Activated CD8-positive, alpha-beta memory T cell treated with anti-CD3 and anti-CD28 coated beads, Interleukin-2, amount 50 U/mL, for 1 hour (primary cell): ENCODE results near the gene WLS.
"Not testable (repeated sequence)": the region's sequence is repeated elsewhere in the genome, so short reads cannot be mapped to it uniquely, and the experiment has no call there.

ENCODE experiments used
- DNase-seq: peaks from one replicate; pipeline ENCODE4 v3.0.0-alpha.2; 2020; ENCODE audit errors: extremely low read depth

The WLS gene

GRCh38 chr1:68198752-68199151 lies 33.6 kb downstream of the WLS start:
- DNase-seq: no peak

GRCh38 chr1:68197891-68198290 lies 34.4 kb downstream of the WLS start:
- no peak for DNase-seq

GRCh38 chr1:68197461-68197860 lies 34.9 kb downstream of the WLS start:
- DNase-seq: no peak

GRCh38 chr1:68196676-68197075 lies 35.6 kb downstream of the WLS start:
- DNase-seq: no peak

GRCh38 chr1:68191717-68192116 lies 40.6 kb downstream of the WLS start:
- no peak for DNase-seq

GRCh38 chr1:68188644-68189340 lies 43.5 kb downstream of the WLS start:
- no peak for DNase-seq

GRCh38 chr1:68188060-68188538 lies 44.2 kb downstream of the WLS start:
- DNase-seq: no peak

- no peak for DNase-seq
Observed at GRCh38 chr1:68185743-68186142, 46.6 kb downstream of the WLS start.

GRCh38 chr1:68183895-68184294 lies 48.4 kb downstream of the WLS start:
- no peak for DNase-seq

- DNase-seq: no peak
Observed at GRCh38 chr1:68181165-68181556, 51.2 kb downstream of the WLS start.

- no peak for DNase-seq
Observed at GRCh38 chr1:68180441-68181164, 51.7 kb downstream of the WLS start.

GRCh38 chr1:68178821-68179490 lies 53.4 kb downstream of the WLS start:
- no peak for DNase-seq

- no peak for DNase-seq
Observed at GRCh38 chr1:68175621-68176398, 56.5 kb downstream of the WLS start.

- DNase-seq: no peak
Observed at GRCh38 chr1:68174738-68175113, 57.6 kb downstream of the WLS start.

GRCh38 chr1:68173936-68174737 lies 58.2 kb downstream of the WLS start:
- no peak for DNase-seq

GRCh38 chr1:68173283-68173935 lies 58.9 kb downstream of the WLS start:
- no peak for DNase-seq

GRCh38 chr1:68171795-68172194 lies 60.5 kb downstream of the WLS start:
- DNase-seq: not testable (repeated sequence)

- no peak for DNase-seq
Observed at GRCh38 chr1:68168545-68169171, 63.7 kb downstream of the WLS start.

GRCh38 chr1:68167211-68167610 lies 65.1 kb downstream of the WLS start:
- DNase-seq: no peak

GRCh38 chr1:68166348-68166747 lies 66.0 kb downstream of the WLS start:
- no peak for DNase-seq
